UCSD-AML1 (cell line): ENCODE results near the gene TRIOBP.
"Not testable (repeated sequence)": the region's sequence is repeated elsewhere in the genome, so short reads cannot be mapped to it uniquely, and the experiment has no call there.

Source experiments
- DNase-seq: peaks from one replicate; lab custom pipeline; 2025; ENCODE audit not compliant: unreplicated experiment; lab: John Stamatoyannopoulos, UW

Gene TRIOBP

GRCh38 chr22:37692627-37693285 lies 4.1 kb upstream of the TRIOBP start:
- no peak for DNase-seq

GRCh38 chr22:37694131-37694530 lies 2.7 kb upstream of the TRIOBP start:
- DNase-seq = not testable (repeated sequence)

GRCh38 chr22:37696260-37696656 lies 590 bp upstream of the TRIOBP start:
- DNase-seq = not testable (repeated sequence)

DNA sequence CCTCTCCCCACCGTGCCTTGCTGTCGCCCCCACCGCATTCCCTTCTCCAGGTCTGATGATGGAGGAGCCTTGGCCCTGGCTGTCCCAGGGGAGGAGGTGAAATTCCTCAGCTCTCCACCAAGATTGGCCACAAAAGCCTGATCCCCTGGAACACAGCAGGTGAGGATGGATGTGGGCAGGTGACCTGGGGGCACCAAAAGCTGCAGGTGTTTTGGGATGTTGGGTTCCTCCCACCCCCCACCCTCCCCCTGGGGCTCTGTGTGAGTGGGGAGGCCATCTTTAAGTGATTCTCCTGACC lies 639 bp downstream of the TRIOBP start:
- no peak for DNase-seq

DNA sequence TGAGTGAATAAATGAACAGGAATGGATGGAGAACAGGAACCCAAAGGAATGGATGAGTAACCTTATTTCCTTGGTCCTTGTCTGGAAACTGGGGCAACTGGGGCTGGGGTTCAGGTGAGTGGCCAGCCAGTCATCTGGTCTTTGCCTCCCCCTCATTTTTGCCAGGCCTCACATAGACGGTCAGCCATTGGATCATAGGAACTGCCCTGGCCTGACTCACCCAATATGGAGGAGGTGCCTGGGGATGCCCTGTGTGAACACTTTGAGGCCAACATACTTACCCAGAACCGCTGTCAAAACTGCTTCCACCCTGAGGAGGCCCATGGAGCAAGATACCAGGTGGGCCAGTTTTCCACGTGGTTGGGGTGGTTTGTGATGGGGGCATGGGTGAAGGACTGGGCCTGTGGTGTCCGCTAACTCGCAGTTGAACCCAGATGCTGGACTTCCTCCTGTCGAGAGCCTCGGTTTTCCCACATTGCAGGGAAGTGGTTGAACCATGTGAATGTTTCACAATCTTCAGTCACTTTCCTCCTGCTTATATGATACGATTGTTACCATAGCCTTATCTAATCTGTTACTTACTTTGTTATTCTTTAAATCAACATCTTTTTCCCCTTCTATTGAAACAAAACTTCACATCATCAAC lies 4.4 kb downstream of the TRIOBP start:
- DNase-seq = peak; percentile 45

- no peak for DNase-seq
These were observed 7.1 kb downstream of the TRIOBP start for GRCh38 chr22:37703906-37704305.

- DNase-seq = no peak
These were observed 7.8 kb downstream of the TRIOBP start for GRCh38 chr22:37704645-37705044.

- no peak for DNase-seq
These were observed 8.4 kb downstream of the TRIOBP start for GRCh38 chr22:37705205-37705604.

- peak; percentile 30 for DNase-seq
These were observed 12.0 kb downstream of the TRIOBP start for GRCh38 chr22:37708580-37709444.

GRCh38 chr22:37709445-37709765 lies 12.6 kb downstream of the TRIOBP start:
- no peak for DNase-seq

GRCh38 chr22:37710675-37711074 lies 13.8 kb downstream of the TRIOBP start:
- no peak for DNase-seq

DNA sequence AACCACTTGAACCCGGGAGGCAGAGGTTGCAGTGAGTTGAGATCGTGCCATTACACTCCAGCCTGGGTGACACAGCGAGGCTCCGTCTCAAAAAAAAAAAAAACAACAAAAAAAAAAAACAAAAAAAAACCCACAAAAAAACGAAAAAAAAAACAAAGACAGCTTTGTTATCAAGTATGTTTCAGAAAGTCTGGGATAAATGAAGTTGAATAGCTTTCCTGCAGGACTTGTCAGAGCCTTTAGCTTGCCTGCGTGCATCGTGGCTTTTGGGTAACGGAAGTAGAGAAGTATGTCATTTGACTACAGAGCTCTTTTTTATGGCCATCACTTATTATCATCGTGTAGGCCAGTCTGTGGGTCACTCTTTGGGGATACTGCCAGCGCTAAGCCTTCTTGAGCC lies 14.6 kb downstream of the TRIOBP start:
- no peak for DNase-seq

DNA sequence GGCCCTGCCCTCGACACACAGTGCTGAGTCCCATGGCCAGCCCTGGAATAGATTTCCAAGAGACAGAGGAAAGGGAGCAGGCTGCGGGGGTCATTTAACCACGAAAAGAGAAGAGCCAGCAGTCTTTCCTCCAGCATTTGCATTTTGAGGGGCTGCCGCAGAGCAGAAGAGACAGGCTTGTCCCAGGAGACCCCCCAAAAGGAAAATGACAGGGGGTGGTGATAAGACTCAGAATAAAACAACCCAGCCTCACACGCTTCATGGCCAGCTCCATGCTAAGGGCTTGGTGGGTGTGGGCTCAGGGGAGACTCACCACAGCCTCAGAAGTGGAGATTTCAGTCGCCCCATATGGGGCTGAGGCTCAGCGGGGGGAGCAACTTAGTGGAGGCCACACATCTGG lies 16.9 kb downstream of the TRIOBP start:
- no peak for DNase-seq

- DNase-seq = no peak
These were observed 17.8 kb downstream of the TRIOBP start for GRCh38 chr22:37714634-37715033.

DNA sequence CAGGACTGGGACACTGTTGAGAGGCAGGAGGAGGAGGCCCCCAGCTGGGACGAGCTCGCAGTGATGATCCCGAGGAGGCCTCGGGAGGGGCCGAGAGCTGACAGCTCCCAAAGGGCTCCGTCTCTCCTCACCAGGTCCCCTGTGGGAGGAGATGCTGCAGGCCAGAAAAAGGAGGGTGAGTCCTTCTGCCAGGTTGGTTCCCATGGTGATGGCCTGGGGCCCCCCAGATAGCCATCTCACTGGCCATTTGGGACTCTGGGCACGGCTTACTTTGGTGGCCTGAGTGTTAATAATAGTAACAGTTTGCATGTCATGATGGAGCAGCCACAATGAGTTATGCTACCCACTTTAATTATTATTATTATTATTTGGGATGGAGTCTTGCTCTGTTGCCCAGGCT lies 18.9 kb downstream of the TRIOBP start:
- DNase-seq = no peak

DNA sequence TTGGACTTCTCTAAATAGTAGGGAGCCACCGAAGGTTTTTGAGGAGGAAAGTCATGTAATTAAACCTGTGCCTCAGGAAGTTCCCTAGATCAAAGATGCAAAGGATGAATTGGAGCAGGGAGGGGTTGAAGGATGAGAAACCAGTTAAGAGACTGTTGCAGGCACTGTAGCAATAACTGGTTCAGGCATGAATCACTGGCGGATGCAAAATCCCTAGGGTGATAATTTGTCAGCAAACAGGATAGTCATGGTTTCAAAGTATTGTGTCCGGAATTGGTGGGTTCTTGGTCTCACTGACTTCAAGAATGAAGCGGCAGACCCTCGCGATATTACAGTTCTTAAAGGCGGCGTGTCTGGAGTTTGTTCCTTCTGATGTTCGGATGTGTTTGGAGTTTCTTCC lies 19.9 kb downstream of the TRIOBP start:
- no peak for DNase-seq

DNA sequence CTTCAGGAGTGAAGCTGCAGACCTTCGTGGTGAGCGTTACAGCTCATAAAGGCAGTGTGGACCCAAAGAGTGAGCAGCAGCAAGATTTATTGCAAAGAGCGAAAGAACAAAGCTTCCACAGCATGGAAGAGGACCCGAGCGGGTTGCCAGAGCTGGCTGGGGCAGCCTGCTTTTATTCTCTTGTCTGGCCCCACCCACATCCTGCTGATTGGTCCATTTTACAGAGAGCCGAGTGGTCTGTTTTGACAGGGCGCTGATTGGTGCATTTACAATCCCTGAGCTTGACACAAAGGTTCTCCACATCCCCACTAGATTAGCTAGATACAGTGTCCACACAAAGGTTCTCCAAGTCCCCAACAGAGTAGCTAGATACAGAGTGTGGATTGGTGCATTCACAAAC lies 20.4 kb downstream of the TRIOBP start:
- DNase-seq = not testable (repeated sequence)

DNA sequence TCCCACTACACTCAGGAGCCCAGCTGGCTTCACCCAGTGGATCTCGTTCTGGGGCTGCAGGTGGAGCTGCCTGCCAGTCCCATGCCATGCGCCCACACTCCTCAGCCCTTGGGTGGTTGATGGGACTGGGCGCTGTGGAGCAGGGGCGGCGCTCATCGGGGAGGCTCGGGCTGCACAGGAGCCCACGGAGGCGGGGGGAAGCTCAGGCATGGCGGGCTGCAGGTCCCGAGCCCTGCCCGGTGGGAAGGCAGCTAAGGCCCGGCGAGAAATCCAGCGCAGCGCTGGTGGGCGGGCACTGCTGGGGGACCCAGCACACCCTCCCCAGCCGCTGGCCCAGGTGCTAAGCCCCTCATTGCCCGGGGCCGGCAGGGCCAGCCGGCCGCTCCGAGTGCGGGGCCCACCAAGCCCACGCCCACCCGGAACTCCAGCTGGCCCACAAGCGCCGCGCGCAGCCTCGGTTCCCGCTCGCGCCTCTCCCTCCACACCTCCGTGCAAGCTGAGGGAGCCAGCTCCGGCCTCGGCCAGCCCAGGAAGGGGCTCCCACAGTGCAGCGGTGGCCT lies 21.0 kb downstream of the TRIOBP start:
- not testable (repeated sequence) for DNase-seq

- DNase-seq = no peak
These were observed 28.8 kb downstream of the TRIOBP start for GRCh38 chr22:37725551-37726240.

DNA sequence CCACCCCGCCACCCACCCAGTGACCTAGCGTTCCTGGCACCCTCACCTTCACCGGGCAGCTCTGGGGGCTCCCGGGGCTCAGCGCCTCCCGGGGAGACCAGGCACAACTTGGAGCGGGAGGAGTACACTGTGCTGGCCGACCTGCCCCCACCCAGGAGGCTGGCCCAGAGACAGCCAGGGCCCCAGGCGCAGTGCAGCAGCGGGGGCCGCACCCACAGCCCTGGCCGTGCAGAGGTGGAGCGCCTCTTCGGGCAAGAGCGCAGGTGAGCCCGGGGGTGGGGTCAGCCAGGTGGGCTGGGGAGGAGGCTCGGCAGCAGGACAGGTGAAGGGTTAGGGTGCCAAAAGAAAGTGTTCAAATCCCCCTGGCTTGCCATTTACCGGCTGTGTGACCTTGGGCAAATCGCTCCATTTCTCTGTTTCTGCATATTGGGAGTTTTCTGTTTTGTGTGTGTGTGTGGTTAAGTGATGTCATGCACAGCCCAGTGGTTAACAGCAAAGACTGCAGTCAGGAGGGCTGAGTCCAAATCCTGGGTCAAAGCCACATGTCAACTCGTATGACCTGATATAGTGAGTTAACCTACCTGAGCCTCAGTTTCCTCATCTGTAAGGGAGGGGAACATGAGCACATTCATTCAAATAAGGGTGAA lies 29.5 kb downstream of the TRIOBP start:
- DNase-seq = no peak

- no peak for DNase-seq
These were observed 31.8 kb downstream of the TRIOBP start for GRCh38 chr22:37728620-37729019.
